GM12801 (cell line): ENCODE measurements around the gene XRCC2.

Source experiments
- TF ChIP-seq, protein P1 (sequence below): IDR thresholded peaks from one replicate; pipeline ENCODE4 v1.5.1; 2011; ENCODE audit warnings: control low read depth; ENCODE audit not compliant: insufficient read length; ENCODE audit errors: extremely low read depth

Gene XRCC2

DNA sequence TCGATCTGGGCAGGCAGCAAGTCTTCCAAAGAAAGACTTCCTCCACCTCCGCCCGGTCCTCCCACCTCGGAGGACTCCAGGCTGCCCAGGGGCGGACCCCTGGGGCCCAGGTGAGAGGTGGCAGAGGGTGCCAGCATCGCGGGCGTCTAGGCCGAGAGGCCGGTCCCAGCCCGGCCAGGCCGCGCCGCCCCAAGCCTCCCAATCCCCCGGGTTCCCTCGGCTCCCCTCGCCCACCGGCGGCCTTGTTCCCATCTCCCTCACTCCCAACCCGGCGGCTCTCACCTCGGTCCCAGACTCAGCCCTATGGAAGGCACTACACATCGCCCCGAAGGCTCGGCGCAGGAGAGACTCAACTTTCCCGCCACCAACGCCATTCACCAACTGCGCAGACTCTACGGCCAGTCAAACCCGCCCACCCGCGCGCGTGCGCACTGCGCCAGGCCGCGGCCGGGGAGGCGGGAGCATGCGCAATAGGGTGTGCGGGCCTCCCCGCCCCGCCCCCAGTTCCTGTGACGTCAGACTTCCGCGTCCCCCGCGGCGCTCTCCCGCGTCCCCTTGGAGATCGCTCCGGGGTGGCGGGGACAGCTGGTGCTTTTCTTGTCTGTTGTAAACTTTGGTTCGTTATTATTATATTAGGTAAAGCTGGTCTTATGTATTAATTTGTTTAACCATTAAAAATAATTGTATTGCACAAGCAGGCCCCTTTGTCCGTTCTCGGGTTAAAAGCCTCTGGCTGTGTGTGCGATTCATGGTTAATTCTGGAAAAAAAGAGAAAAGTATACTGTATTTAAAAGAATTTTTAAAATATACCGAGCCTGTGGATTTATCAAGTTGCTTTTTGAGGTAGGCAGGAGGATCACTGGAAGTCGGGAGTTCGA lies at the start of gene XRCC2:
TSS of gene XRCC2 (minus strand) at position 383 of the 878 bp plus-strand sequence. CDS start at position 321, 62 bp downstream.
- TF ChIP-seq, protein P1, sequence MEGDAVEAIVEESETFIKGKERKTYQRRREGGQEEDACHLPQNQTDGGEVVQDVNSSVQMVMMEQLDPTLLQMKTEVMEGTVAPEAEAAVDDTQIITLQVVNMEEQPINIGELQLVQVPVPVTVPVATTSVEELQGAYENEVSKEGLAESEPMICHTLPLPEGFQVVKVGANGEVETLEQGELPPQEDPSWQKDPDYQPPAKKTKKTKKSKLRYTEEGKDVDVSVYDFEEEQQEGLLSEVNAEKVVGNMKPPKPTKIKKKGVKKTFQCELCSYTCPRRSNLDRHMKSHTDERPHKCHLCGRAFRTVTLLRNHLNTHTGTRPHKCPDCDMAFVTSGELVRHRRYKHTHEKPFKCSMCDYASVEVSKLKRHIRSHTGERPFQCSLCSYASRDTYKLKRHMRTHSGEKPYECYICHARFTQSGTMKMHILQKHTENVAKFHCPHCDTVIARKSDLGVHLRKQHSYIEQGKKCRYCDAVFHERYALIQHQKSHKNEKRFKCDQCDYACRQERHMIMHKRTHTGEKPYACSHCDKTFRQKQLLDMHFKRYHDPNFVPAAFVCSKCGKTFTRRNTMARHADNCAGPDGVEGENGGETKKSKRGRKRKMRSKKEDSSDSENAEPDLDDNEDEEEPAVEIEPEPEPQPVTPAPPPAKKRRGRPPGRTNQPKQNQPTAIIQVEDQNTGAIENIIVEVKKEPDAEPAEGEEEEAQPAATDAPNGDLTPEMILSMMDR: no peak

DNA sequence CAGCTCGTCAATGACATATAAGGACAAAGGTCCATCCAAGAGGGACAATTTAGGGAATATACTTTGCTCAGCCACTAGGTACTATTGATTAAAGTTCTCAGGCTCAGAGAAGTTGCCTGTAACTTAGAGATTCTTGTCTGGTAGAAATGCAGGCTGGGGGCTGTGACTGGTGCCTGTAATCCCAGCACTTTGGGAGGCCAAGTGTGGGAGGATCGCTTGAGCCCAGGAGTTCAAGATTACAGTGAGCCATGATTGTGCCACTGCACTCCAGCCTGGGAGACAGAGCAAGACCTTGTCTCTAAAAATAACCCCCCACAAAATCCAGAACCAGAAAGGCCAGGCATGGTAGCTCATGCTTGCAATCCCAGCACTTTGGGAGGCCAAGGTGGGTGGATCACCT lies 47.4 kb upstream of the XRCC2 start:
- TF ChIP-seq, protein P1: no peak

DNA sequence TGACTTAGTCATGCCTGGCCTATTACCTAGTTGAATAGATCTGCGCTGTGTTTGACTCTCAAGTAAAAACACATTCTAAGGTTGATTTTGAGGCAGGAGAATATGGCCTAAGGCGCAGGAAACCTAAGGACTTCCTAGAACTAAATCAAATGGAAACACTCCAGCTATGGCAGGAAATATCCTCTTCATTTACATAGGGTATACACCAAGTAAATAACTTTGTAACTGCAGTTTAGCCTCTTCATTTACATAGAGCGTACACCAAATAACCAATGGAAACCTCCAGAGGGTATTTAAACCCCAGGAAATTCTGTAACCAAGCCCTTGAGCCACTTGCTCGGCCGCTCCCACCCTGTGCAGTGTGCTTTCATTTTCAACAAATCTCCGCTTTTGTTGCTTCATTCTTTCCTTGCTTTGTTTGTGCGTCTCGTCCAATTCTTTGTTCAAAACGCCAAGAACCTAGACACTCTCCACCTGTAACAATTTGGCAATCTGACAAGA lies 35.6 kb upstream of the XRCC2 start:
- TF ChIP-seq, protein P1: no peak

DNA sequence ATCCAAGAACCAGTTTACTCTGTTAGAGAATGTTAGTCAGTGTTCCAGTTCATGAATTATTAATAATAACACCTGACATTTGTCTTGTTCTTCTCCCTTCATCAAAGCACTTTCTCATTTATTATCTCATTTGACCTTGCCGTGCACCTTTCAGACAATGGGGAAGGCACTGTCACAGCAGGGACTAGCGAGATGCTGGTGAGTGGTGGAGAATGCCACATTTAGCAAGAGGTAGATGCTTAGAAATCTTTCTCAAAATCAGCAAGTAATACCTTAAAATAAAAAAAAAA lies 34.2 kb upstream of the XRCC2 start:
- TF ChIP-seq, protein P1: no peak

DNA sequence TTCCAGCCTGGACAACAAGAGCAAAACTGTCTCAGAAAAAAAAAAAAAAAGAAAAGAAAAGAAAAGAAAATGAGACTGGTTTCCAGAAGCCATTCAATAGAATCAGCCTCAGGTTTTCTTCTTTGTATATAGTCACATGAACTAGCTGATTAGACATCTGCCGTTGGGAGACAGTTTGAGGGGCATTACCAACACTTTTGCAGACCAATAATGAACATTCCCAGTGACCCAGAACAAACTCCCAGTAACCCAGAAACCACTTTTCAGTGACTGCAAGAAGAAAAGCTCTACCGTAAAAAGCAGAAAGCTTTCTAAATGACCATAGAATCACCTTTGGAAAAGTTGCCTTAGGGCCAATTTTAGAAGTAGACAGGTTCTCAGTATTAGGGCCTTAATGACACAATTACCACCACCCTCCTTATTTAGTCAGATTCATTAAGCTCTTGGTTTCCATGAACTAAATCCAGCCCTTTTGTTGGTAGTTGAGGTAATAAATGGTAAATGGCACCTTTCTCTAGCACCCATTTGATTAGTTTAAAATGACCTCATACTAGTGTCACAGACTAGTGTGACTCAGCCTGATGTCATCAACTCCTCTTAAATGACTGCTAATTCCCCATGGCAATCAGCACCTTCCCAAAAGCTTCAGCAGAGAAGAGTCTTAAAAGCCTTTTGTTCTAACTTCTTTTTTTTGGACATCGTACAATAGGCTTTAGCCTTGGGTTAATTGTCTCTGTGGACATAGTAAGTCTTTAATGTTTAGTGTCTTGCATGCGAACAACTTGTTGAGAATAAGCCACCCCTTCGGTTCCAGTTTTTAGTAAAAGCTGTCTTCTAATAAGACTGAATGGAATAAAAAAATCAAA lies 33.6 kb upstream of the XRCC2 start:
- TF ChIP-seq, protein P1: no peak

DNA sequence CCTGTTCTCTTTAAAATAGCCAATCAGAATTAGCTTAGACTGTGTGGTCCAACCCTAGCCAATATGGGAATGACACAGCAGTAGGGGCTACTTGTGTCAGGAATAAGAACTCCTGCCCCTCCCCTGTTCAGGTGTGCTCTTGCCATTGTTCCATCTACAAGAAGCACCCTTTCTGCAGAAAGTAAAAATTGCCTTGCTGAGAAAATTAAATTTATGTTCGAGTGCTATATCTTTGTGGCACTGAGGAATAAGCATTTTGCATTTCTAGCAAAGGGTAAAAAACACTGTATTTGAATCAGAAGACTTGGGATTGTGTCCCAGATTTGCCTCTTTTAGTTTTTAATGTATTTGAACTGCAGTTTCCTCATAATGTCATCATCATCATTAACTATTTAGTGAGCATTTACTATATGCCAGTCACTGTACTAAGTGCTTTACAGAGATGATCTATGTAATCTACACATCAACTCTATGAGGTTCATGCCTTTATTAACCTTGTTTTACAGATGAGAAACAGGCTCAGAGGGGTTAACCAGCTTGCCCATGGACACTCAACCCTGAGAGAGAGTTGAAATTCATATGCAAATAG lies 28.9 kb upstream of the XRCC2 start:
- TF ChIP-seq, protein P1: no peak

DNA sequence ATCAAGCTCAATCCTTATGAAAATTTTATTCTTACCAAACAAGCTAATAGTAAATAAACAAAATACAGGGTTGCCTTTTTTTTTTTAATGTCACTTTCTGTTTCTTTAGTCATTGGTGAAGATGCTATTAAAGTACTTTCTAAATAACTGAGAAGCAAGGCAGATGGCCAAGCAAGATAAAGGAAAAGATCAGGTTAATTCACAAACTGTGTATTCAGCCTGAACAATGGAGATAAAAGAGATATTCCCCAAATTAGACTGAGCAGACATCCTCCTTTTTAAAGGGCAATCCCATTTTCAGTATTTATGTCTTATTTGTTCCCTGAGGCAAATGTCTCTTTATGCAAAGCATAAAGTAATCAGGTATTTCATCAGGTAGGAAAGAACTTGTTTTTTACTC lies 23.1 kb upstream of the XRCC2 start:
- TF ChIP-seq, protein P1: no peak
